ENCODE data around the gene PCCA.
"Not testable (repeated sequence)": the region's sequence is repeated elsewhere in the genome, so short reads cannot be mapped to it uniquely, and the experiment has no call there.

Gene PCCA

DNA sequence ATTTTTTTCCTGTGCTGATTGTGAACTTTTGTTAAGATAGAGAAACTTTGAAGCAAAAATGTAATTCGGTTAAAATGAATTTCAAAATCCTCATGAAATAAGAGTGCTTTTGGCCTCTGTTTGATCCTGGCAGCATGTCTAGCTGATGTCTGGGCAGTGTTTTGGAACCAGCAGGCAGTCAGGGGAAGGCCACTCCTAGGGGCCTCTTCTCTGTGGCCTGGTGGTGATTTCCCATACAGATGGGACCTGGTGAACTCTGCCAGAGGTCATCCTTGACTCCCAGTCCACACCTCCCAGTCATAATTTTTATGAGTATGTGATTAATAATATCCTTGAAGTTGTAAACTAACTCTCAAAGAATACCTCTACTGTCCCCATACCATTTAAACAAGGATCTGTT is 226.6 kb downstream of the PCCA start:
- no peak for DNase-seq

DNA sequence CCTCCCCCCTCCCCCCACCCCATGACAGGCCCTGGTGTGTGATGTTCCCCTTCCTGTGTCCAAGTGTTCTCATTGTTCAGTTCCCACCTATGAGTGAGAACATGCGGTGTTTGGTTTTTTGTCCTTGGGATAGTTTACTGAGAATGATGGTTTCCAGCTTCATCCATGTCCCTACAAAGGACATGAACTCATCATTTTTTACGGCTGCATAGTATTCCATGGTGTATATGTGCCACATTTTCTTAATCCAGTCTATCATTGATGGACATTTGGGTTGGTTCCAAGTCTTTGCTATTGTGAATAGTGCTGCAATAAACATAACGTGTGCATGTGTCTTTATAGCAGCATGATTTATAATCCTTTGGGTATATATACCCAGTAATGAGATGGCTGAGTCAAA is 229.6 kb downstream of the PCCA start:
- not testable (repeated sequence) for DNase-seq

DNA sequence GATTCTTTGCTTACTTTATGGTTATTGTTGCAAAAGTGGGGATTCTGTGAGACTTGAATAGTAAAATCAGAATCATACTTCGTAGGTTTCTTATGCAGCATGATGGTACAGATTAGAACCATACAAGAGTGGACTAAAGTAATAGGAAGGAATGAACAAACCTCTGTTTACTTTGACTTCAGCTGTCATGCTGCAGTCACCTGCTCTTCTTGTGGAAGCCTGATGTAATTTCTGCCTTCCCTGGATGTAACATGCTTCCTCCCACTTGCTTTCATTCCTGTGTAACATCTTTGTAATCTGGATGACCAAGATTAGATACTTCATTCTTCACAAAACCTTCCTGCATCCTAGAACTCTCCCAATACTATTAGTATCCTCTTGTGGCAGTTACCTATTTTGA is 235.0 kb downstream of the PCCA start:
- DNase-seq = no peak

DNA sequence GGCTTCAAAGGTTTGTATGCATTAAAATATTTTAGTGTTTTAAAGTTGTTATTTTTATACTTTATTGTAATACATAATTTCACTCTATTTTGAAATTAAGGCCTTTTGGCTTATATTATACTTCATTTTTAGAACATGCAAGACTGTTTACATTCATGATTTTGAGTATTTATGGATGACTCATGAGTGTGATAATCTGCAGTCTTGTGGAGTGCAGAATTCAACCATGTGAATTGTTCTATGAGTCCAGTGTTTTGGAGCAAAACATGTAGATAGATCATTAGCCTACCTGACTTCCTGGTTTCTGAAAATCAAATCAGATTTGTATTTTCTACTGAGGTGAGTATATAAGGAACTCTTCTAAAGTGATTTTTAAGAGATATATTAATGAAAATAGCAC is 241.8 kb downstream of the PCCA start:
- DNase-seq = no peak

DNA sequence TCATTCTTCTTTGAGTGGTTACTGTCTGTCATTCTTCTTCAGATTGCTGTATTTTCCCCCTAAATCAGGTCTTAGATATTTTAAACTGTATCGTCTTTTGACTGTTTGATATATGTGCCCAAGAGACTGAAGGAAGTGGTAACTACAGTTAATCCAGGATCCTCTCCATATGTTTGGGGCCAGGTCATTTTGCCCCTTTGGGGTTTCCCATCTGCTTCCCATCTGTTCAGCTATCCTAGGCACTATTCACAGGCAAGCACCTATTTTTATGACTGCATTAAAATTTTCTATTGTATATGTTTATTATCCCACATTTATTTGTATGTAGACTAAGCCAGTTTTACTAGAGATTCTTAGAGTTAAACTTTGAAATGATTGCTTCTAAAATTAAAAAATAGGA is 244.2 kb downstream of the PCCA start:
- no peak for DNase-seq

DNA sequence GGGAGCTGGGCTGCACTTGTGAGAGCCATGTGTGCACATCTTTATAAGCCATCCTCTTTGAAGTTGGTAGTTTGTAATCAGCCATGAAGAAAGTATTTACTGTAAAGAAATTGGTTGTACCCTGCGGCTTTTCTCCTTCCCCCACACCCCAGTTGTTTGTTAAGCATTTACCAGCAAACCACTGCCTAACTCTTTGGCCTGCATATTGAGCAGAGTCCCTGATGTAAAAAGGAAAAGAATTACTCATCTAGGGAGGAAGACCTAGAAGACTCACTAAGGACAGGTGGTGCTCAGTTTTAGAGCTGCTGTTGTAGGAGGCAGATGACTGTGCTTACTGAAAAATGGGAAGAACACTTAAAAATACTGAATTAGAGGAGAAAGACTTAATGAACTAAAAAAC is 245.3 kb downstream of the PCCA start:
- no peak for DNase-seq

DNA sequence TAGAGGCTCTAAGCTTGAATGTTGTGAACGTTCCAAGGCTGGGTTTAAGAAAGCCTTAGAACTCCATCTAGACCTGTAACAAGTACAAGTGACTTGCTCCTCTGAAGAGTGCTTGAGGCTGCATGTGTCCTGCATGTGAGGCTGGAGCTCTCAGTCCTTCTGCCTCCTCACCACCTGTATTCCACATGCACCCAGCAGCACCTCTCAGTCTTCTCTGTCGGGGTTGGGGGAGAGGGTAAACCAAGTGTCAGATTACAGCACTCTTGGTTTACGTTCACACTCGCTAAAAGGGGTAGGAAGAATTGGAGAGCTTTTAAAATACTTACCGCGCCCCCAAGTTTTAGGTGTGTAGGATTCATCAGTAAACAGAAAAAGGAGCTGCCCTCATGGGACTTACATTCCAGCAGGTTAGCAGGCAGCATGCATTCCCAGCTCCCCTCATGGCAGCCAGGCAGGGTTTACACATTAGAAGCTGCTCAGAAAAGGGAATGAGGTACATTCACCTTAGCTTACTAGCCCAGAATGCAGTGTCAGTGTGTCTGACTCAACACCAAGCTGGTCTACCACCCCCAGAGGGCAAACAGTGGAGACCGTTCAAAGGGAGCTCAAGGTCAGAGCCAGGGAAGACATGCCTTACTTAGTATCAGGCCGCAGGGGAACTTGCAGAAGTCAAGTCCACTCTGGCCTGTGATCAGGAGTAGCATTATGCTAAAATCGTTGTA is 248.1 kb downstream of the PCCA start:
- DNase-seq = no peak

DNA sequence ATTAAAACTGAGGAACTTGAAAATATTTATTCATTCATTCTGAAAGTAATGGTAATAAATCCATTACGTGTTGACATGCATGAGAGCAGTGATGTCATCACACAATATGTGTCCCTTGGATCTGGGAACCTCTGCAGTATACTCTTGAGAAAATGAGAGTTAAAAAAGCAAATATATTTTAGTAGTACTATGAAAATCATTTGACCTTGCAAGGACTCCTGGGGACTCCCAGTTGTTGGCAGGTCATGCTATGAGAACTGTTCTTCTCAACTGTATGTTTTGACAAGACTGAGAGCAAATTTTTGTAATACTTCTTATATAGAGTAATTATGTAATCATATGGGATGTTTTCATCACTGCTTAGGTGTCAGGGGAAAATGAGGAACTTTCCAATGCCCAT is 249.4 kb downstream of the PCCA start:
- DNase-seq = no peak

DNA sequence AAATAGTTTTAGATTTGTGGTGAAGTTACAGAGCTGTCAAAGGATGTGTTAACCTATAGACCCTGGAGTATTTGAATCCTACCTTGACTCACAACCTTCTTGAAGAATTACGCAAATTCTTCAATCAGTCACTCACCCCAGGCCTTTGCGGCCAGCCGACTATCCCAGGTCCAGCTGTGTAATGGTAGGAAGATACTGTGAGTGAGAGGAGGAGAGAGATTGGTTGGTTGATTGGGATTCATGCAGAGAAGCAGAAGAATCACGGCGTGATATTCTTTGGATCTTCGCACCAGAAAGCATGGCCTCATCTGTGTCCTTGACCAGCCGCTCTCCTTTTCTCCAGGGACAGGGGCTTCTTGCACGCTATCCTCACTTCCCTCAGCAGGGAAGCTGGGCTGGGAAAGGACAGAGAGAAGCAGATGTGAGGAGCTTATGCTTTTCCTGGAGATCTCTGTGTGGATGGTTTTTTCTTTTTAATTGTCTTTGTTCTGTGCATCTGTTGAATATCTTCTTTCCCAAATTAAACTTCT is 250.6 kb downstream of the PCCA start:
- DNase-seq = no peak

DNA sequence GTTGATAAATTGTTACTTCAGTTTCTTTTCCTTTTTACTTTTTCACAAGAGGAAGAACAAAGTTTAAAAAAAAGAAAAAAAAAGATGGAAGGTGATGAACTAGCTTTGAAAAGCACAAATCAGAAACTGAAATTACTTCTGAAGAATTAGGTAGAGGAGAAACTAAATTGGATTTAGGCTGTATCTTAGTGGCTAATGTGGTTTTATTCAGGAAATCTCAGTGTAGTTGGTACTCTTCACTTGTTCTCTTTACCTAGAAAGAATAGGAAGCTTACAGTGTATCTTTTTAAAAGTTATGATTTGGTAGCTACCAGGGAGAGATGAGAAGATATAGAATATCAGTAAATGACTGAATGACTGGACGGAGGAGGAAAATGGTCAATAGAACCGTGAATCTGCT is 252.0 kb downstream of the PCCA start:
- no peak for DNase-seq

DNA sequence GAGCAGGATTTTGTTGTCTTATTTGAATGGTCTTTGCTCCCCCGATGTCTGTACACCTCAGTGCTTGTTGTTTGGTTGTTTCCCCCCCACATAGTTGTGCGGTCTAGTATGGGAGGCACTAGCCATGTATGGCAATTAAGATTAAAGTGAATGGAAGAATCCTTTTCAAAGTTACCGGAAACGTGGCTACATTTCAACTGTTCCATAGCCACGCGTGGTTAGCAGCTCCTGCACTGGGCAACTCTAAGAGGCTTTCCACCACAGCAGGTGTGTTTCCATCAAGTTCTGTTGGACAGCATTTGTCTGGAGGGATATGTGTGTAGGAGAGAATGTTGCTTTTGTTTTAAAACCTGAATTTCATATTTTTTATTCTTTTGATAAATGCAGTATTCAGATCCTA is 252.4 kb downstream of the PCCA start:
- DNase-seq = no peak

DNA sequence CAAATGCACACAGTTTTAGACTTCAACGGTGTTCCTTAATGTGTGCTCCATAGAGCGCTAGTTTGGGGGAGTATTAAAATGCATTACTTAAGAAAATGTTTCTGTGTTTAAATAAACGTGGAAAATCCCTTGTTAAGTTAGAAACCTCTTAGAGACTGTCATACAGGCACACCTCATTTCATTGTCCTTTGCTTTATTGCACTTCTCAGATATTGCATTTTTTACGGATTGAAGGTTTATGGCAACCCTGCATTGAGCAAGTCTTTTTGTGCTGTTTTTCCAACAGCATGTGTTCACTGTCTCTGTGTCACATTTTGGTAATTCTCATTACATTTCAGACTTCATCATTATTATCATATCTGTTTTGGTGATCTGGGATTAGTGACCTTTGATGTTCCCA is 255.7 kb downstream of the PCCA start:
- DNase-seq = no peak

DNA sequence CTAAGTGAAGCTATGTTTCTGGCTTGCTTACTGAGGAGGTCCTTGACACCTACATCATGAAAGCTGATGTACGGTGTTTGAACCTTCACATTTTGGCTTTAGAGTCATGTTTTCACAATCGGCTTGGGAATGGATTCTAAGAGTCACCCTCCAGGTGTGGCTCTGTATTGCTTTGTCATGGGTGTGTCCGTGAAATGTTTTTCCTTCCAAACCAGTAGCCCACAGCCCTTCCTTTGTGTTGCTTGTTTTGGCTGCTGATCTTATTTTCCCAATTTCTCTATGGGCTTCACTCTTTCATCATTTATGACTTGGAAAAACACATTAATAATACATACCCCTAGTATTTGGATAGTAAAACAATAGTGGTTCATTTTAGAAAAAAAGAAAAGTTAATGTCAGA is 259.1 kb downstream of the PCCA start:
- DNase-seq = no peak

DNA sequence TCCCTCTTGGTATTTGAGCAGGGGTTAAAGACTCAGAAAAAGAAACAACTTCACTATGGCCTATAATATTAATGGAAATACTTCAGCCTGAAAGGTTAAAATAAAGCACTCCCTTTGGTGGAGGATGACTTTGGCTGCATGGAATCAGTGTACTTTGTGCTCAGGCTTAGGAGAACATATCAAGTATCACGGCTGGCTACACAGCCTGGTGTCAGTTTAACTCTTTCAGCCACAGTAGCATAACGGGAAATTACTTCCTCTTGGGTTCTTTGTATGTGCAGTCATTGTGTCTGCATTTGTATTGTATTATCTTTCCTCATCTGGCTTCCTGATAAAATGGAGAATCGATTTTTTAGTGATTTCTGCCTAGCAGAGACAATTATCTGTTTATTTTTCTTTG is 260.7 kb downstream of the PCCA start:
- DNase-seq = no peak

DNA sequence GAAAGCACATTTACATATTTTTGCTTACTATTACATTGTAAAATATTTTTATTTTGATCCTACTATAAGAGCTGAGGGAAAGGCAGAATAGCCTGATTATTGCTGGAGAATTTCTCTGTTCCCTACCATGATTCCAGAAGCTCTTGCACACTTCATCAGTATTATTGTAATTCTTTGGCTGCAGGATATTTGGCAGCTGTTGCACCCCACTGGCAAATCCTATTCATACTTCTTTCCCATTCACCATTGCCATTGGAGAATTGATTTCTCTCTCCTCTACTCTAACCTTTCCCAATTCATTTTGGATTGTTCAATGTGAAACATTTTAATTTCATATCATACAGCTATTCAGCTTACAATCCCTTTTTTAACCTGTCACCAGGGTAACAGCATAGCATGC is 261.7 kb downstream of the PCCA start:
- DNase-seq = no peak

DNA sequence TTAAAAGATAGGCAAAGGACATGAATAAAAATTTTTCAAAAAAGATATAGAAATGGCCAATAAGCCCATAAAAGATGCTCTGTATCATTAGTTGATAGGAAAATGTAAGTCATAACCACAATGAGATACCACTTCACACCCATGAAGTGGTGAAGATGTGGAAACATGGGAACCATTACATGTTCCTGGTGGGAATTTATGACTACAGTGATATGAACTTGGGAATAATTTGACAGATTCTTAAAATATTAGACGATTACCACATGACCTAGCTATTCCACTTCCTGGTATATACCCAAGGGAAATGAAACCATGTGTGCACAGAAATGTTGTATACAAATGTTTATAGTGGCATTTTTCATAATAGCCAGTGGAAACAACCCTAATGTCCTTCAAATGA is 267.5 kb downstream of the PCCA start:
- DNase-seq = no peak

DNA sequence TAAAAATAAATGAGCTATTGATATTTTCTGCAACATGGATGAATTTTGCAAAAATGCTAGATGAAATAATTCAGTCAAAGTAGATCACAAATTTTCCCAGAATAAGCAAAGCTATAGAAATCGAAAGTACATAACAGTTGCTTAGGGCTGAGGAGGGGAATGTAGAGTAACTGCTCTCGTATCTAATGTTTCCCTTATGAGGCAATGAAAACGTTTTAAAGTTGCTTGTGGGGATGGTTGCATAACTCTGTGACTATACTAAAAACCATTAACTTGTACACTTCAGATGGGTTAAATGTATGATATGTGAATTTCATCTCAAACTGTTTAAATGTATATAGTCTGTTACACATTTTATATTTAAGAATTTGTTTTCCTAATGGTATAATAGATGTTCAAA is 268.0 kb downstream of the PCCA start:
- no peak for DNase-seq

DNA sequence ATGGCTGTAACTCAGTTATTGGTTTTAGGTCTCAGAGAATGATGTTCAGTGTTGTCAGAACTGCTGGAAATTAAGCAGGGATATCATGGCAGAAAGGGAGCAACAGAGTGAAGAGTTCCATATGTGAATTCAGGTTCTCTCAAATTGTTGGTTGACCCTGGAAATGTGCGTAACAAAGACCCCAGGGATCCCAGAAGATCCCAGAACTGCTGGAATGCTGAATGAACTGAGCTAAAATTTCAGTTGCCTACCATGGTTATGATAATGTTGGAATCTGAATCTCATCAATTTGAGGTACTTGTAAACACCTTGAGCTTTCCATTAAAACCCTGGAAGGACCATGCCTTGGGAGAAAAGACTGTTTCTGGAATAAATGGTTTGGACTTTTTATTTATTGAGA is 268.9 kb downstream of the PCCA start:
- DNase-seq = no peak

DNA sequence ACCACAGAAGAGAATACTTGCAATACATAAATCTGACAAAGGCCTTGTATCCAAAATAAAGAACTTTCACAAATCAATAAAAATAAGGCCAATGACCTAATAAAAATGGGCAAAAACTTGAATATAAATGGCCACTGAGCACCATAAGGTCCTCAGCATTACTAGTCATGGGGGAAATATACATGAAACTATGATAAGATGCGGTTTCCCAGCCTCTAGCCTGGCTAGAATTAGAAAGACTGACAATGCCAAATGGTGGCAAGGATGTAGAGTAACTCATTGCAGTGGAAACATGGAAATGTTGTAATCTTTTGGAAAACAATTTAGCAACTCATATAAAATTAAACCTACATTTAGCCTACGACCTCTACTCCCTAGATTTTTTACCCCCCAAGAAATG is 272.6 kb downstream of the PCCA start:
- DNase-seq = no peak

DNA sequence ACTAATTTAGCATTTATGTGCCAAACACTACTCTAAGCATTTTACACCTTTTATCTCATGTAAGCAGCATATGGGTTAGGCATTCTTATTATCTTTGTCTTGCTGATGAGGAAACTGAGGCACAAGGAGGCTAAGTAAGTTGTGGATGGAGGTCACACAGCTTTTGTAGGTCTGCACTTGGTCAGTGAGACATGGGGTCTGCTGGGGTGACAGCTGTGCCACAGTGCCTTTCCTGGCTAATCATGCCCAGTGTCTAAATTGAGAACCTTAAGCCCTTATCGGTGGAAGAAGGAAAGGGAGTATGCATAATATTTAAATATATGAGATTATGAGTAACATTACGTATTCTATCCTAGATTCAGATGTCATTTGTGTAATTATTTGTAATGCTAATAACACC is 273.5 kb downstream of the PCCA start:
- DNase-seq = no peak

DNA sequence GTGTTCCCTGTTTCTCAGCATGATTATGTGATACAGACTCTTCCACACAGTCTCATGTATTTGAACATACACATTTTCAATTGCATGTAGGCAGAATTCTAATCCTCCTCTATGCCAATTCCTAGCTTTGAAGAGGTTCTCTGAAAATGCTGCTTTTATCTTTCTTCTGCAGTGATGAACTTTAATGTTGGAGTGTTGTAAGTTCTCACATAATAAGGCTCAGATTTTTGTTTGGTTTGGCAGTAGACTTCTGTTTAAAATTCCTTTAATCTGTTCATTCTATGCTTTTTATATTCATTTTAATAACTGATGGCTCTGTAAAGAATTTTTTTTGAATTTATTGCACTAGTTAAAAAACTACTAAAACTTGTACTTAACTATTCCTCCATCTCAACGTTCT is 273.9 kb downstream of the PCCA start:
- DNase-seq = no peak

DNA sequence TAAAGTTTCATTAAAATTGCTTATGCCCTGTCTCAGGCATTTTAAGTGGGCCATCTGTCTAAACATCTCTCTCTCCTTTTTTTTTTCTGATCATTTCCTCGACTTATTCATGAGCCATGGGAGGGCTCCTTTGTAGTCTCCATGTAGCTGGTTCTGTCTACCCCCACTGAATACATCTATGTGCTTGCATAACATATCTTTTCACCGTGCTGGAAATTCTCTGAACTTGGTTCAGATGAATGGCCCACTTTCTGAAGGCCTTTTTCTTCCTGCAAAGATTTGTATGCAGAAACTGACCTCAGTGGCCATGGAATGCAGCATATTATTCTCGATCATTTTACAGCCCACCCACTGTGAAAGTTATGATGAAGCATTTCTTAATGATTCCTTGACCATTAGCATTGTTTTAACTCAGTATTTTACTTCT is 274.4 kb downstream of the PCCA start:
- DNase-seq = no peak

DNA sequence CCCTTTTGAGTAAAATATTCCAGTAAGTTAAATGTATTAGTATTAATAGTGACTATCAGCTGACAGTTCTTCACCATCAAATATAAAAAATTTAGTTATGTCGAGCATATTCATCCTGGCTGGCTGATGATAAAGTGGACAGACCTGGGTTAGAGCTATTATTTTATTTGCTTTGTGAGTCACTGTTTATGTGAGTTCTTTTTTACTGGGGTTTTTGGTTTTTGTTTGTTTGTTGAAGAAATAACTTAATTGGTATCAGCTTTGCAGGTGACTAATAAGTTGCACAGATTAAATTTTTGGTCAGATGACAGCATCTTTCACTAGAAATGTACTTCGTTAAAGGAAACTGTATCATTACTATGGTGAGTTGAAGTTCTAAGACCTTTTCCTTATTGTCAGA is 275.0 kb downstream of the PCCA start:
- DNase-seq = no peak

DNA sequence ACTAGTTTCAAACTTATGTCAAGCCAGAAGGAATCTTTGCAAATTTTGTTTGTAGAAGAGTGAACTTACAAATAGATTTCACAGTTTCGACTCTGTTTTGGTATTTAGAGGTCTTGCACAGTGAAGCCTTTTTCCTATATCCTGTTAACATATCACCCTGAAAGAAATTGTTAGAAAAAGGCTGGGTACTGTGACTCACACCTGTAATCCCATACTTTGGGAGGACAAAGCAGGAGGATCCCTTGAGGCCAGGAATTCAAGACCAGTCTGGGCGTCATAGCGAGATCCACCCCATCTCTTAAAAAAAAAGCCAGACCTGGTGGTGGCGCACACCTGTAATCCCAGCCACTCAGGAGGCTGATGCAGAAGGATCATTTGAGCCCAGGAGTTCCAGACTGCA is 275.7 kb downstream of the PCCA start:
- no peak for DNase-seq

DNA sequence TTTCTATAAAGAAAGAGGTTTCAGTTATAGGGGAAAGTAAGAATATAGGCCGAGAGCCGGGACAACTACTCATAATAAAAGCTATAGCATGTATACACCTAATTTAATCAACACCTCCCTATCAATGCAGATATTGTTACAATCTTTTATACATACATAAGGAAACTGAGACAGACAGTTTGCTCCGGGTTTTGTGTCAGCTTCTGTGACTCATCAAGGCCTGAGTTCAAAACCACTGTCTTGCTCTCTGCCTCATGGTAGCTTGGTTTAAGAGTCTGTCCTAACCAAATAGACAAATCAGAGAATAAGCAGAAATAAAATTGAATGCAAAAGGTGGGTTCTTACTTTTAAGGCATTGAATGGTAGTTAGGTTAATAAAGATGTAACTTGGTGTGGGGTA is 276.8 kb downstream of the PCCA start:
- DNase-seq = no peak
